ENCODE data around the gene C1orf210.

C1orf210 gene

GRCh38 chr1:43329995-43330751 is 44.8 kb upstream of the C1orf210 start:
- TF ChIP-seq EZH2 (IDR thresholded peaks at IDR 0.05; ENCODE audit: borderline replicate concordance, low read length): no peak
- no peak for TF ChIP-seq CTCF (IDR thresholded peaks at IDR 0.05; ENCODE audit: low read length)
- H3K9me3 ChIP-seq (ENCODE audit: low read length): peaks cover 5% of the 10 kb centered on the region; the same call in 1 of the 2 replicates
- no peak overlapping the region for H3K4me2 ChIP-seq (ENCODE audit: low read length)
- H2AFZ ChIP-seq (ENCODE audit: low read length): no peak overlapping the region
- no peaks in the 10 kb centered on the region for H3K36me3 ChIP-seq (ENCODE audit: insufficient read depth, low read length)
- no peaks in the 10 kb centered on the region for H3K79me2 ChIP-seq (ENCODE audit: insufficient read depth, low read length)
- H4K20me1 ChIP-seq (ENCODE audit: insufficient read depth, low read length): no peaks in the 10 kb centered on the region
- no peaks in the 10 kb centered on the region; the same call in 1 of the 2 replicates for H3K27me3 ChIP-seq (ENCODE audit: insufficient read depth, low read length)
- H3K4me3 ChIP-seq (ENCODE audit: low read depth, low read length, poor library complexity, severe bottlenecking): no peak overlapping the region
- H3K27ac ChIP-seq (ENCODE audit: low read depth, low read length, poor library complexity, severe bottlenecking): no peak overlapping the region
- H3K9ac ChIP-seq (ENCODE audit: low read length): no peak overlapping the region
- no peaks in the 10 kb centered on the region for H3K4me1 ChIP-seq (ENCODE audit: insufficient read depth, low read length, severe bottlenecking)
- H3K9me2 ChIP-seq (ENCODE audit: low read depth, low read length): no peaks in the 10 kb centered on the region
- no peaks in the 10 kb centered on the region for H3F3A ChIP-seq (ENCODE audit: insufficient read depth, low read length)

- H3K9ac ChIP-seq (ENCODE audit: low read length): no peak overlapping the region
- H3K4me1 ChIP-seq (ENCODE audit: insufficient read depth, low read length, severe bottlenecking): no peaks in the 10 kb centered on the region
- H2AFZ ChIP-seq (ENCODE audit: low read length): no peak overlapping the region
- peaks cover 5% of the 10 kb centered on the region; the same call in 1 of the 2 replicates for H3K9me3 ChIP-seq (ENCODE audit: low read length)
- no peak overlapping the region for H3K4me3 ChIP-seq (ENCODE audit: low read depth, low read length, poor library complexity, severe bottlenecking)
- no peak overlapping the region for H3K4me2 ChIP-seq (ENCODE audit: low read length)
- no peaks in the 10 kb centered on the region for H3K79me2 ChIP-seq (ENCODE audit: insufficient read depth, low read length)
- no peaks in the 10 kb centered on the region for H3K9me2 ChIP-seq (ENCODE audit: low read depth, low read length)
- H3K27ac ChIP-seq (ENCODE audit: low read depth, low read length, poor library complexity, severe bottlenecking): no peak overlapping the region
- TF ChIP-seq EZH2 (IDR thresholded peaks at IDR 0.05; ENCODE audit: borderline replicate concordance, low read length): no peak
- TF ChIP-seq CTCF (IDR thresholded peaks at IDR 0.05; ENCODE audit: low read length): no peak
- no peaks in the 10 kb centered on the region for H4K20me1 ChIP-seq (ENCODE audit: insufficient read depth, low read length)
- H3F3A ChIP-seq (ENCODE audit: insufficient read depth, low read length): no peaks in the 10 kb centered on the region
- H3K36me3 ChIP-seq (ENCODE audit: insufficient read depth, low read length): no peaks in the 10 kb centered on the region
- no peaks in the 10 kb centered on the region; the same call in 1 of the 2 replicates for H3K27me3 ChIP-seq (ENCODE audit: insufficient read depth, low read length)
Observed at GRCh38 chr1:43327549-43328292, 42.3 kb upstream of the C1orf210 start.

GRCh38 chr1:43325381-43325780 is 40.0 kb upstream of the C1orf210 start:
- Histone ChIP-seq H2AFZ (ENCODE audit: low read length) (no peak overlapping the region), H4K20me1 (ENCODE audit: insufficient read depth, low read length) (no peaks in the 10 kb centered on the region)

More at GRCh38 chr1:43325381-43325780, 40.0 kb upstream of the C1orf210 start:
- Histone ChIP-seq H3K4me1 (ENCODE audit: insufficient read depth, low read length, severe bottlenecking) (no peaks in the 10 kb centered on the region), H3F3A (ENCODE audit: insufficient read depth, low read length) (no peaks in the 10 kb centered on the region), H3K27ac (ENCODE audit: low read depth, low read length, poor library complexity, severe bottlenecking) (no peak overlapping the region), H3K9ac (ENCODE audit: low read length) (no peak overlapping the region), H3K9me2 (ENCODE audit: low read depth, low read length) (no peaks in the 10 kb centered on the region), H3K79me2 (ENCODE audit: insufficient read depth, low read length) (no peaks in the 10 kb centered on the region), H3K36me3 (ENCODE audit: insufficient read depth, low read length) (no peaks in the 10 kb centered on the region), H3K9me3 (ENCODE audit: low read length) (peaks cover 5% of the 10 kb centered on the region; the same call in 1 of the 2 replicates), H3K4me2 (ENCODE audit: low read length) (no peak overlapping the region), H3K4me3 (ENCODE audit: low read depth, low read length, poor library complexity, severe bottlenecking) (no peak overlapping the region), H3K27me3 (ENCODE audit: insufficient read depth, low read length) (no peaks in the 10 kb centered on the region; the same call in 1 of the 2 replicates)
- no peak for TF ChIP-seq CTCF (IDR thresholded peaks at IDR 0.05; ENCODE audit: low read length)
- TF ChIP-seq EZH2 (IDR thresholded peaks at IDR 0.05; ENCODE audit: borderline replicate concordance, low read length): no peak
